Adrenal gland (tissue), 12 donors: ENCODE results near the gene PLEKHA6. TPM values are rescaled to one million over a fixed set of nuclear protein-coding genes. Genes with fewer than 3 reads are reported as not detected.

Source experiments
- DNase-seq, 7 donors: peaks; one replicate each; pipeline ENCODE4 v3.0.0-alpha.2; 2019 to 2020
- H3K27ac ChIP-seq, 5 donors: fragments of 200-600 bp; sonication (generic) in 4 of 5; 1 replicate in 3 of 5; 2 replicates in 2 of 5; pipeline versions ENCODE4 v1.5.1 to v1.8.0; 2016 to 2020; ENCODE audit warnings: mild to moderate bottlenecking in 1 of 5
- H3K27me3 ChIP-seq: fragments of 200-600 bp; 2 replicates; pipeline ENCODE4 v1.8.0; 2021
- H3K36me3 ChIP-seq, 2 donors: fragments of 200-600 bp; replicated peaks in 1 of 2; 1 replicate in 1 of 2; 2 replicates in 1 of 2; pipeline versions ENCODE4 v1.5.1 to v1.8.0; 2018 to 2022
- H3K4me1 ChIP-seq, 2 donors: fragments of 200-600 bp; replicated peaks in 1 of 2; 1 replicate in 1 of 2; 2 replicates in 1 of 2; pipeline versions ENCODE4 v1.5.1 to v1.8.0; 2018 to 2021
- H3K4me3 ChIP-seq, 4 donors: fragments of 200-600 bp; sonication (generic) in 3 of 4; one replicate each; pipeline ENCODE4 v1.5.1; 2016 to 2018
- H3K9me3 ChIP-seq, 3 donors: fragments of 200-600 bp; sonication (generic) in 1 of 3; replicated peaks in 1 of 3; 1 replicate in 2 of 3; 2 replicates in 1 of 3; pipeline versions ENCODE4 v1.5.1 to v1.8.0; 2016 to 2021
- CTCF ChIP-seq, 6 experiments: fragments of 450-650 bp in 4 of 6; fragments of 200-600 bp in 2 of 6; sonication (generic) in 1 of 6; IDR thresholded peaks; 1 replicate in 5 of 6; 2 replicates in 1 of 6; pipeline versions ENCODE4 v1.5.1 to v1.8.0; 2016 to 2021; ENCODE audit warnings: antibody characterized with exemption in 6 of 6, mild to moderate bottlenecking in 2 of 6, moderate library complexity in 1 of 6
- POLR2A ChIP-seq, 2 donors: fragments of 450-650 bp; IDR thresholded peaks; one replicate each; pipeline ENCODE4 v1.6.1; 2017; ENCODE audit warnings: antibody characterized with exemption in 2 of 2, mild to moderate bottlenecking in 2 of 2, moderate library complexity in 1 of 2
- WGBS, 4 donors: extraction: QIAGEN DNeasy Blood & Tissue Kit in 2 of 4; methylation state at CpG; one replicate each; pipeline versions ENCODE4 v1.1.5 to v1.1.7; 2013 to 2017; 5-methylcytosine and 5-hydroxymethylcytosine counted together
- intact Hi-C, 2 donors: fragments of 100-400 bp; cut with DNase I; formaldehyde crosslinking; loops; one replicate each; pipeline versions ENCODE4 v1.14.1 to v1.15.0; 2022 to 2023
- polyA plus RNA-seq, 3 donors: library from polyadenylated mRNA; stranded (reverse); fragments of 200-250 nt in 2 of 3; fragments of 350-450 nt in 1 of 3; fragmentation: Illumina TruSeq in 1 of 3; extraction: RNeasy Lipid Tissue Mini Kit (QIAGEN cat#74804) in 1 of 3; gene quantifications; one replicate each; pipeline ENCODE4 v1.2.3, GENCODE V29; 2013 to 2014
- total RNA-seq, 9 donors: library from RNA; depleted of rRNA in 4 of 9; stranded (reverse); fragments of >200 nt in 4 of 9; fragments of 120-200 nt in 1 of 9; fragmentation: NEBNext Ultra II Directional in 1 of 9; extraction: Animal tissue kit (Norgen Biotek cat#: 25700) in 1 of 9; gene quantifications; one replicate each; pipeline versions ENCODE4 v1.1.0 to v1.2.4, GENCODE V29; 2013 to 2023
- donor health status: healthy with polysubstance abuse.
- donor health status: Bipolar disorder and iron deficiency.
- donor health status: DM: yes; HTN: yes; CAD: no.
- donor health status: DM: no; HTN: no; CAD: no.
- donor health status: DM: no; HTN: no; CAD: no.
- donor health status: DM: yes; HTN: yes; CAD: no.

PLEKHA6 gene
- total and polyA plus RNA-seq, 12 donors: 2.2 to 13.8 (median 5.1) TPM

GRCh38 chr1:204224655-204225054 lies 135.1 kb downstream of the PLEKHA6 start:
- H3K4me3 ChIP-seq: no peak overlapping the region
- H3K9me3 ChIP-seq: no peaks in the 10 kb centered on the region
- no peak overlapping the region for H3K27ac ChIP-seq
- TF ChIP-seq POLR2A (IDR thresholded peaks at IDR 0.05) (no peak), CTCF (IDR thresholded peaks at IDR 0.05) (no peak)
- intact Hi-C loops: no loop called here
- no peaks in the 10 kb centered on the region for H3K4me1 ChIP-seq
- no peaks in the 10 kb centered on the region for H3K36me3 ChIP-seq
- DNase-seq: no peak
- no peaks in the 10 kb centered on the region for H3K27me3 ChIP-seq
- 78 to 85% (median 80%) methylated on average over 8 of the region's 8 CpGs for WGBS, 4 donors

- Histone ChIP-seq H3K36me3 (no peaks in the 10 kb centered on the region), H3K27me3 (no peaks in the 10 kb centered on the region), H3K4me3 (no peak overlapping the region), H3K9me3 (no peaks in the 10 kb centered on the region), H3K27ac (no peak overlapping the region), H3K4me1 (no peaks in the 10 kb centered on the region)
- WGBS, 4 donors: 81 to 85% (median 85%) methylated on average over 14 to 17 of the region's 17 CpGs
- DNase-seq: no peak
- intact Hi-C loops: no loop called here
- TF ChIP-seq POLR2A (IDR thresholded peaks at IDR 0.05): no peak
- TF ChIP-seq CTCF (IDR thresholded peaks at IDR 0.05): no peak
These were observed 136.4 kb downstream of the PLEKHA6 start for GRCh38 chr1:204223129-204223860.

- 65 to 84% (median 74%) methylated on average over 3 of the region's 3 CpGs for WGBS, 4 donors
- intact Hi-C loops: no loop called here
- H3K27me3 ChIP-seq: no peaks in the 10 kb centered on the region
- H3K4me1 ChIP-seq: no peaks in the 10 kb centered on the region
- H3K4me3 ChIP-seq: no peak overlapping the region
- H3K27ac ChIP-seq: no peak overlapping the region
- no peak for TF ChIP-seq CTCF (IDR thresholded peaks at IDR 0.05)
- TF ChIP-seq POLR2A (IDR thresholded peaks at IDR 0.05): no peak
- H3K9me3 ChIP-seq: no peaks in the 10 kb centered on the region
- DNase-seq: no peak
- no peaks in the 10 kb centered on the region for H3K36me3 ChIP-seq
These were observed 137.0 kb downstream of the PLEKHA6 start for GRCh38 chr1:204222764-204223055.

- H3K4me1 ChIP-seq: no peaks in the 10 kb centered on the region
- no peak for DNase-seq
- H3K36me3 ChIP-seq: no peaks in the 10 kb centered on the region
- TF ChIP-seq POLR2A (IDR thresholded peaks at IDR 0.05): no peak
- TF ChIP-seq CTCF (IDR thresholded peaks at IDR 0.05): no peak
- H3K27ac ChIP-seq: no peak overlapping the region
- intact Hi-C loops: no loop called here
- H3K9me3 ChIP-seq: no peaks in the 10 kb centered on the region
- 76 to 94% (median 84%) methylated on average over 5 to 8 of the region's 8 CpGs for WGBS, 4 donors
- no peaks in the 10 kb centered on the region for H3K27me3 ChIP-seq
- H3K4me3 ChIP-seq: no peak overlapping the region
These were observed 137.5 kb downstream of the PLEKHA6 start for GRCh38 chr1:204222006-204222763.
